Endothelial cell (in vitro differentiated cells): Measurements from ENCODE around the gene ST6GAL1. TPM values are rescaled to one million over a fixed set of nuclear protein-coding genes. Genes with fewer than 3 reads are reported as not detected.

Source experiments
- total RNA-seq: library from RNA; stranded (reverse); fragmentation: NEBNext Ultra II Directional; extraction: Animal tissue kit (Norgen Biotek cat#: 25700); gene quantifications from one replicate; pipeline ENCODE4 v1.2.1, GENCODE V29; 2021; ENCODE audit not compliant: unreplicated experiment

Gene ST6GAL1
- total RNA-seq, 1 donor from 2014 or later = 82.4 TPM

Other genes with a start within 250 kb of the ST6GAL1 start
- not detected for gene KNG1, start 213.2 kb upstream of the ST6GAL1 start, total RNA-seq
- 260 TPM for gene EIF4A2, start 146.9 kb upstream of the ST6GAL1 start, total RNA-seq
- gene RFC4, start 124.0 kb upstream of the ST6GAL1 start, total RNA-seq = 30.2 TPM
- gene ADIPOQ, start 87.8 kb upstream of the ST6GAL1 start, total RNA-seq = not detected
- gene RPL39L, start 209.0 kb downstream of the ST6GAL1 start, total RNA-seq = 8.9 TPM